Astrocyte of the cerebellum (primary cell): ENCODE data around the gene WWC2.

Experiments
- DNase-seq: peaks from one replicate; pipeline ENCODE4 v3.0.0-alpha.2; 2011; ENCODE audit warnings: low read depth
- H3K4me3 ChIP-seq: 2 replicates; pipeline ENCODE4 v1.5.1; 2011; ENCODE audit warnings: mild to moderate bottlenecking, low read depth, low read length, moderate library complexity
- CTCF ChIP-seq: IDR thresholded peaks from 2 replicates; pipeline ENCODE4 v1.5.1; 2012; ENCODE audit warnings: low read length, low read depth, moderate library complexity, mild to moderate bottlenecking; ENCODE audit errors: missing control alignments
- in situ Hi-C: cut with HindIII; loops from 2 replicates; pipeline ENCODE4 v1.10.0; 2017; ENCODE audit warnings: low sequenced_read_pairs

WWC2 gene

GRCh38 chr4:183241721-183242151 lies 142.7 kb downstream of the WWC2 start:
- in situ Hi-C loops, result no loop called here
- DNase-seq, result no peak
- H3K4me3 ChIP-seq, result no peak overlapping the region
- TF ChIP-seq CTCF, result no peak

- in situ Hi-C loops, result no loop called here
- DNase-seq, result no peak
- no peak overlapping the region for H3K4me3 ChIP-seq
- TF ChIP-seq CTCF, result no peak
Observed at GRCh38 chr4:183242291-183242690, 143.2 kb downstream of the WWC2 start.

- DNase-seq, result no peak
Observed at GRCh38 chr4:183244019-183244418, 145.0 kb downstream of the WWC2 start.

GRCh38 chr4:183244506-183244905 lies 145.4 kb downstream of the WWC2 start:
- in situ Hi-C loops, result no loop called here
- no peak for DNase-seq
- TF ChIP-seq CTCF, result no peak
- no peak overlapping the region for H3K4me3 ChIP-seq

More at GRCh38 chr4:183244019-183244418, 145.0 kb downstream of the WWC2 start:
- in situ Hi-C loops, result no loop called here
- no peak for TF ChIP-seq CTCF
- H3K4me3 ChIP-seq, result no peak overlapping the region

GRCh38 chr4:183248201-183248600 lies 149.1 kb downstream of the WWC2 start:
- DNase-seq, result no peak
- TF ChIP-seq CTCF, result no peak
- in situ Hi-C loops, result no loop called here
- no peak overlapping the region for H3K4me3 ChIP-seq

- DNase-seq, result peak; percentile 23
- in situ Hi-C loops, result no loop called here
- TF ChIP-seq CTCF, result peak; percentile 42
- H3K4me3 ChIP-seq, result no peak overlapping the region
Observed at GRCh38 chr4:183249854-183250253, 150.8 kb downstream of the WWC2 start.

GRCh38 chr4:183250831-183251230 lies 151.8 kb downstream of the WWC2 start:
- in situ Hi-C loops, result no loop called here
- DNase-seq, result no peak
- no peak for TF ChIP-seq CTCF
- no peak overlapping the region for H3K4me3 ChIP-seq
